Measurements from ENCODE around the gene CXCL1.

- TF ChIP-seq CTCF (IDR thresholded peaks at IDR 0.05; ENCODE audit: poor library complexity) (no peak), EZH2 (IDR thresholded peaks at IDR 0.05; ENCODE audit: borderline replicate concordance) (no peak)
These were observed 31.8 kb downstream of the CXCL1 start for GRCh38 chr4:73901031-73901430.

Data from hepatocyte (in vitro differentiated cells).